Measurements from ENCODE around the gene VPS33B.
A peak's percentile ranks its signal among the peaks of the same experiment; 100 is the strongest.

The VPS33B gene

GRCh38 chr15:91065505-91065904 lies 43.1 kb upstream of the VPS33B start:
- H3K4me3 ChIP-seq (ENCODE audit: low read depth, low read length), result no peak overlapping the region
- TF ChIP-seq MAX (IDR thresholded peaks at IDR 0.05; ENCODE audit: low read depth, low read length) (no peak), CTCF (IDR thresholded peaks at IDR 0.05; ENCODE audit: low read depth, low read length) (no peak), MYC (IDR thresholded peaks at IDR 0.05; ENCODE audit: low read depth, low read length) (no peak), POLR2A (IDR thresholded peaks at IDR 0.05; ENCODE audit: extremely low read depth, insufficient read length) (no peak)
- DNase-seq (ENCODE audit: low read depth), result no peak

GRCh38 chr15:91061997-91062396 lies 39.6 kb upstream of the VPS33B start:
- no peak overlapping the region for H3K4me3 ChIP-seq (ENCODE audit: low read depth, low read length)
- DNase-seq (ENCODE audit: low read depth), result no peak
- no peak for TF ChIP-seq CTCF (IDR thresholded peaks at IDR 0.05; ENCODE audit: low read depth, low read length)
- no peak for TF ChIP-seq MAX (IDR thresholded peaks at IDR 0.05; ENCODE audit: low read depth, low read length)
- no peak for TF ChIP-seq POLR2A (IDR thresholded peaks at IDR 0.05; ENCODE audit: extremely low read depth, insufficient read length)

DNA sequence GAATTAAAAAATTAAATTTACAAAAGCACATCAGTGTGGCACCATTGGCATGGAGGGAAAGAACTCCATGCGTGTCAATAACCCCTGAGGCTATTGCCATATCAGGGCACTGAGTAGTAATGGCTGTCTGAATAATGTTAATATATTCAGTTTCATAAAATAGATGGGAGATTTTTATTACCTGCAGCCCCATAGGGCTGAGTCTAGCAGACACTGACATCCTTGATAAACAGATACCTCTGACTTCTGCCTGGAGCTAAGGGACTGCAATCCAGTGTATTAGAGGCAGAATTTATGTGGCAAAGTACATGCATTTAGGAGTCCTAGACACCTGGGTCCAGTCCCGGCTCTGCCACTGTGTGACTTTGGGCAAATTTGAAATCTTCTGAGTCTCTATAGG lies 38.8 kb upstream of the VPS33B start:
- TF ChIP-seq MYC (IDR thresholded peaks at IDR 0.05; ENCODE audit: low read depth, low read length) (no peak), CTCF (IDR thresholded peaks at IDR 0.05; ENCODE audit: low read depth, low read length) (no peak), MAX (IDR thresholded peaks at IDR 0.05; ENCODE audit: low read depth, low read length) (no peak), POLR2A (IDR thresholded peaks at IDR 0.05; ENCODE audit: extremely low read depth, insufficient read length) (no peak)
- no peak for DNase-seq (ENCODE audit: low read depth)

DNA sequence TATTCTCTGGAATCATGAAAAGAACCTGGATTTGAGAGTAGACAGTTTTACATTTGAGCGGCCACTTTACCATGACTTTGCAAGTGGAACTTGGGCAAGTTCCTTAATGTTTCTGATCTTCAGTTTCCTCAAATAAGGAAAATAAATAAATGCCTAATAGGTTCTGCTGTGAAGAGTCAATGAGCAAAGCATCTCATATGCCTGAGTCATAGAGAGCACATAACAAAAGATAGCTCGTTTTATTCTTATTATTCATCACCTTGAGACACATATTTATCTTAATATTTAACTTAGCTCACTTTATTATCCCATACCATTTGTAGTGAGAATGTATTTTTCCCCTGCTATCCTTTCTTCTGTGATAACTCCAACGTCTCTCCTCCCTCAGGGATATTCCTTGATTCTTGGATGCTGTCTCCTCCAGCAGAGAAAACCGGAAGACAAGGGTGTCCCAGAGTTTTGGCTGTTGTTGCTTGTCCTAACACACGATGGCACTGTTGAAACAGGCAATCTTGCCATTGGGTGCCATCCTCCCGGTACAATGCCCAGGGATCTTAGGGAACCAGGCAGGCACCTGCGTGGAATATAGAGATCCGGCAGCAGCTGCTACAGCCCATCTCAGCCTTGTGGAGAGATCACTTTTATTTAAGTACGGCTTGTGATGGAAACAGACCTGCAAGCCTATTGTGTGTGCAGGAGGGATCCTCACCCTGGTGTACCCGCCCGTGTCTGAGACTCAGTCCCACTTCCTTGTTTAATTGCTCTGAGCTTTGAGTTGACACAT lies 33.3 kb upstream of the VPS33B start:
- no peak overlapping the region for H3K4me3 ChIP-seq (ENCODE audit: low read depth, low read length)
- TF ChIP-seq CTCF (IDR thresholded peaks at IDR 0.05; ENCODE audit: low read depth, low read length) (peak; percentile 87), MAX (IDR thresholded peaks at IDR 0.05; ENCODE audit: low read depth, low read length) (no peak), MYC (IDR thresholded peaks at IDR 0.05; ENCODE audit: low read depth, low read length) (no peak), POLR2A (IDR thresholded peaks at IDR 0.05; ENCODE audit: extremely low read depth, insufficient read length) (no peak)
- DNase-seq (ENCODE audit: low read depth), result peak; percentile 73

More for the DNA sequence above, 38.8 kb upstream of the VPS33B start:
- no peak overlapping the region for H3K4me3 ChIP-seq (ENCODE audit: low read depth, low read length)

DNA sequence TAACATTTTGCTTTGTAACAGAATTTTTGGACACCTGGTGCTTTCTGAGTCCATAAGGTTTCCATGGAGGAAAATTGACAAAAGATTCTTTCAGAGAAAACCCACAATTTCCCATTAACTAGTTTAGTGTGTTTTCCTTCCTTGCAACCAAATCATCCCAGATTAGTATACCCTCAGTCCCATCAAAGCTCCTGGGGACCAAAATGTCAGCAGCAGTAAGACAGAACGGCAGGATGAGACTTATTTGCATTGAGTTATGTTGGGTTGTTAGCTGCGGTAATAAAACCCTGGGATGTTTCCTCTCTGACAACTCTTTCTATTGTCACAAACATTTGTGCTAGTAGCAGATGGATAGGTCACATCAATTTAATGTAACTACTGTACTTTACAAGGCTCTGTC lies 32.4 kb upstream of the VPS33B start:
- DNase-seq (ENCODE audit: low read depth), result no peak
- TF ChIP-seq MYC (IDR thresholded peaks at IDR 0.05; ENCODE audit: low read depth, low read length), result no peak
- no peak for TF ChIP-seq POLR2A (IDR thresholded peaks at IDR 0.05; ENCODE audit: extremely low read depth, insufficient read length)
- TF ChIP-seq MAX (IDR thresholded peaks at IDR 0.05; ENCODE audit: low read depth, low read length), result no peak
- no peak for TF ChIP-seq CTCF (IDR thresholded peaks at IDR 0.05; ENCODE audit: low read depth, low read length)
- H3K4me3 ChIP-seq (ENCODE audit: low read depth, low read length), result no peak overlapping the region

Data from NB4 (cell line).